Lower leg skin (tissue), 4 donors: ENCODE results near the gene HOXD13. TPM values are rescaled to one million over a fixed set of nuclear protein-coding genes. Genes with fewer than 3 reads are reported as not detected.
A peak's percentile ranks its signal among the peaks of the same experiment; 100 is the strongest.

Experiments used
- DNase-seq, 2 donors: peaks; one replicate each; pipeline ENCODE4 v3.0.0-alpha.2; 2019; ENCODE audit warnings: low spot score in 2 of 2
- H3K4me3 ChIP-seq: fragments of 200-600 bp; sonication (generic); 2 replicates; pipeline ENCODE4 v1.5.1; 2017; ENCODE audit warnings: mild to moderate bottlenecking, low read depth; ENCODE audit not compliant: poor library complexity, severe bottlenecking
- CTCF ChIP-seq, 3 donors: fragments of 450-650 bp; IDR thresholded peaks; one replicate each; pipeline ENCODE4 v1.5.1; 2016; ENCODE audit warnings: antibody characterized with exemption in 3 of 3, mild to moderate bottlenecking in 3 of 3, moderate library complexity in 2 of 3
- POLR2A ChIP-seq, 2 donors: fragments of 450-650 bp; IDR thresholded peaks; one replicate each; pipeline ENCODE4 v1.6.1; 2016 to 2017; ENCODE audit warnings: antibody characterized with exemption in 2 of 2, mild to moderate bottlenecking in 1 of 2, moderate library complexity in 1 of 2
- WGBS, 2 donors: methylation state at CpG; one replicate each; pipeline ENCODE4 v1.1.5; 2018; 5-methylcytosine and 5-hydroxymethylcytosine counted together
- intact Hi-C: fragments of 100-400 bp; cut with DNase I; formaldehyde crosslinking; loops from one replicate; pipeline ENCODE4 v1.15.0; 2023; ENCODE audit warnings: low total_unique reads
- total RNA-seq, 4 donors: library from RNA; depleted of rRNA; stranded (reverse); fragments of >200 nt; gene quantifications; one replicate each; pipeline ENCODE4 v1.1.0, GENCODE V29; 2016

HOXD13 gene
- total RNA-seq, 4 donors from 2014 or later: 0.10 TPM; not detected in 3

- no peak for TF ChIP-seq POLR2A (IDR thresholded peaks at IDR 0.05)
- no peak for TF ChIP-seq CTCF (IDR thresholded peaks at IDR 0.05)
- peak in 1 of 2 donors; percentile 59 for DNase-seq
- no peak overlapping the region for H3K4me3 ChIP-seq
- intact Hi-C loops: loop anchor here (5.0 kb wide), 2 partner anchors 417 to 502 kb away; no protein-coding TSS in a partner anchor
These were observed 42.5 kb downstream of the HOXD13 start for GRCh38 chr2:176135035-176135440.

- 2 to 3% methylated on average over 45 to 50 of the region's 71 CpGs for WGBS, 2 donors
- intact Hi-C loops: loop anchor here (5.0 kb wide), 2 partner anchors 416 to 501 kb away; no protein-coding TSS in a partner anchor
- no peak for TF ChIP-seq POLR2A (IDR thresholded peaks at IDR 0.05)
- no peak for TF ChIP-seq CTCF (IDR thresholded peaks at IDR 0.05)
- peak overlapping the region; percentile 34 for H3K4me3 ChIP-seq
- peak in 1 of 2 donors; percentile 87 for DNase-seq
These were observed 44.1 kb downstream of the HOXD13 start for GRCh38 chr2:176136374-176137251.

- peak overlapping the region; percentile 34 for H3K4me3 ChIP-seq
- intact Hi-C loops: loop anchor here (5.0 kb wide), 2 partner anchors 415 to 500 kb away; no protein-coding TSS in a partner anchor
- 8 to 31% methylated on average over 2 of the region's 2 CpGs for WGBS, 2 donors
- TF ChIP-seq POLR2A (IDR thresholded peaks at IDR 0.05) (no peak), CTCF (IDR thresholded peaks at IDR 0.05) (no peak)
- no peak for DNase-seq
These were observed 44.7 kb downstream of the HOXD13 start for GRCh38 chr2:176137252-176137580.

- no peak overlapping the region for H3K4me3 ChIP-seq
- intact Hi-C loops: loop anchor here (5.0 kb wide), 2 partner anchors 414 to 499 kb away; no protein-coding TSS in a partner anchor
- TF ChIP-seq CTCF (IDR thresholded peaks at IDR 0.05): no peak
- no peak for TF ChIP-seq POLR2A (IDR thresholded peaks at IDR 0.05)
- peak in 1 of 2 donors; percentile 50 for DNase-seq
- 56 to 73% methylated on average over 8 of the region's 8 CpGs for WGBS, 2 donors
These were observed 45.4 kb downstream of the HOXD13 start for GRCh38 chr2:176137906-176138305.

GRCh38 chr2:176138526-176138922, 46.0 kb downstream of the HOXD13 start:
- DNase-seq: peak in 1 of 2 donors; percentile 81
- intact Hi-C loops: loop anchor here (5.0 kb wide), 2 partner anchors 414 to 499 kb away; no protein-coding TSS in a partner anchor
- WGBS, 2 donors: 38 to 42% methylated on average over 14 of the region's 14 CpGs
- TF ChIP-seq POLR2A (IDR thresholded peaks at IDR 0.05) (no peak), CTCF (IDR thresholded peaks at IDR 0.05) (no peak)
- no peak overlapping the region for H3K4me3 ChIP-seq
